Uterus (tissue), 2 donors: ENCODE measurements around the gene KIF11.

Experiments used
- CTCF ChIP-seq, 4 experiments: fragments of 200-600 bp in 2 of 4; fragments of 450-650 bp in 2 of 4; sonication (generic) in 2 of 4; IDR thresholded peaks; one replicate each; pipeline ENCODE4 v1.5.1; 2016 to 2019; ENCODE audit warnings: antibody characterized with exemption in 4 of 4, mild to moderate bottlenecking in 2 of 4, moderate library complexity in 1 of 4
- POLR2A ChIP-seq, 2 donors: fragments of 450-650 bp; IDR thresholded peaks; one replicate each; pipeline ENCODE4 v1.6.1; 2016; ENCODE audit warnings: antibody characterized with exemption in 2 of 2, mild to moderate bottlenecking in 1 of 2, moderate library complexity in 1 of 2

GRCh38 chr10:92627845-92628480, 35.0 kb downstream of the KIF11 start:
- TF ChIP-seq CTCF (IDR thresholded peaks at IDR 0.05), result no peak
- TF ChIP-seq POLR2A (IDR thresholded peaks at IDR 0.05), result no peak
